GM12878 (cell line): ENCODE results near the gene NEURL3. TPM values are rescaled to one million over a fixed set of nuclear protein-coding genes. Genes with fewer than 3 reads are reported as not detected.

ENCODE experiments used
- ATAC-seq: fragments of 200-7000 bp; cut with Tn5 transposase; 3 replicates; pipeline ENCODE4 v1.9.1; 2020; ENCODE audit warnings: mild to moderate bottlenecking, moderate library complexity
- BruUV-seq: library from RNA; stranded (reverse); fragments of 400-500 nt; replicated peaks from 2 replicates; lab custom pipeline; 2021; lab: Mats Ljungman, UMichigan
- CTCF ChIA-PET: fragments of 300-600 bp; sonication (Branson Sonifier 250); formaldehyde crosslinking; extraction: SDS; loops from one replicate; lab custom pipeline; 2021; ENCODE audit warnings: inconsistent platforms; lab: Yijun Ruan, JAX
- POLR2A ChIA-PET: fragments of 350-600 bp; formaldehyde crosslinking; extraction: SDS; loops from one replicate; lab custom pipeline; 2021; ENCODE audit warnings: inconsistent platforms; lab: Charles Lee
- RAD21 ChIA-PET: fragments of 300-600 bp; sonication (Branson Sonifier 250); formaldehyde crosslinking; loops from one replicate; lab custom pipeline; 2023; ENCODE audit warnings: antibody characterized with exemption; ENCODE audit not compliant: unreplicated experiment; lab: Charles Lee
- SMC1A ChIA-PET: fragments of 300-600 bp; sonication (Branson Sonifier 250); formaldehyde crosslinking; loops from one replicate; lab custom pipeline; 2023; ENCODE audit not compliant: unreplicated experiment, uncharacterized antibody; lab: Charles Lee
- DNase-seq: peaks from one replicate; pipeline ENCODE4 v3.0.0-alpha.2; 2011; ENCODE audit warnings: low read depth, low spot score
- FAIRE-seq: peaks from 3 replicates; lab custom pipeline; 2011; peaks lifted over from hg19 to GRCh38; lab: Jason Lieb, UNC
- H2AFZ ChIP-seq: 2 replicates; pipeline ENCODE4 v1.6.0; 2011; ENCODE audit warnings: low read depth, low read length, control low read depth; ENCODE audit not compliant: control insufficient read depth
- H3K27ac ChIP-seq: 2 replicates; pipeline ENCODE4 v1.5.1; 2011; ENCODE audit warnings: control low read depth; ENCODE audit not compliant: control insufficient read depth, insufficient read depth
- H3K27me3 ChIP-seq, 2 experiments: replicated peaks in 1 of 2; 2 replicates each; pipeline versions ENCODE4 v1.6.0 to v1.6.1; 2011; ENCODE audit warnings: low read length in 1 of 2; ENCODE audit not compliant: control insufficient read depth in 2 of 2, insufficient read depth in 2 of 2
- H3K36me3 ChIP-seq, 2 experiments: 2 replicates each; pipeline ENCODE4 v1.5.1; 2011; ENCODE audit warnings: low read length in 1 of 2; ENCODE audit not compliant: control insufficient read depth in 2 of 2, insufficient read depth in 2 of 2
- H3K4me1 ChIP-seq: 2 replicates; pipeline ENCODE4 v1.6.1; 2011; ENCODE audit warnings: mild to moderate bottlenecking, low read length, moderate library complexity, mixed read lengths; ENCODE audit not compliant: control insufficient read depth, insufficient read depth
- H3K4me2 ChIP-seq: 2 replicates; pipeline ENCODE4 v1.6.0; 2011; ENCODE audit warnings: control low read depth; ENCODE audit not compliant: control insufficient read depth, insufficient read depth
- H3K4me3 ChIP-seq: fragments of 200-600 bp; sonication (generic); 2 replicates; pipeline ENCODE4 v1.5.1; 2016
- H3K79me2 ChIP-seq: 2 replicates; pipeline ENCODE4 v1.6.0; 2011; ENCODE audit warnings: low read length; ENCODE audit not compliant: control insufficient read depth, insufficient read depth
- H3K9ac ChIP-seq: 2 replicates; pipeline ENCODE4 v1.8.0; 2011; ENCODE audit warnings: low read length, control low read depth, mixed read lengths; ENCODE audit not compliant: control insufficient read depth, insufficient read depth
- H3K9me3 ChIP-seq: replicated peaks from 3 replicates; pipeline ENCODE4 v1.5.1; 2011; ENCODE audit warnings: mild to moderate bottlenecking, low read length; ENCODE audit not compliant: control insufficient read depth, insufficient read depth
- H4K20me1 ChIP-seq: 2 replicates; pipeline ENCODE4 v1.6.0; 2011; ENCODE audit not compliant: control insufficient read depth, insufficient read depth
- BCL11A ChIP-seq: IDR thresholded peaks from 2 replicates; pipeline ENCODE4 v1.6.1; 2011; ENCODE audit warnings: low read depth, low read length
- BHLHE40 ChIP-seq, 2 experiments: fragments of 450-650 bp in 1 of 2; IDR thresholded peaks; 2 replicates each; pipeline ENCODE4 v1.6.1; 2011 to 2017; ENCODE audit warnings: low read depth in 2 of 2, borderline replicate concordance in 1 of 2, improper control_type of control experiment in 1 of 2, low read length in 1 of 2, mild to moderate bottlenecking in 1 of 2
- BRCA1 ChIP-seq: IDR thresholded peaks from 2 replicates; pipeline ENCODE4 v1.6.1; 2011; ENCODE audit warnings: low read depth, low read length, improper control_type of control experiment
- DPF2 ChIP-seq: fragments of 450-650 bp; IDR thresholded peaks from 2 replicates; pipeline ENCODE4 v1.6.1; 2017; ENCODE audit warnings: mild to moderate bottlenecking
- ESRRA ChIP-seq: IDR thresholded peaks from 2 replicates; pipeline ENCODE4 v1.6.1; 2012; ENCODE audit warnings: mild to moderate bottlenecking, low read length, improper control_type of control experiment
- FOS ChIP-seq: IDR thresholded peaks from 3 replicates; pipeline ENCODE4 v1.6.1; 2011; ENCODE audit warnings: borderline replicate concordance; ENCODE audit not compliant: insufficient read length; ENCODE audit errors: extremely low read depth
- KAT2A ChIP-seq: conservative IDR thresholded peaks from 2 replicates; pipeline ENCODE4 v1.6.1; 2011; ENCODE audit warnings: low read depth, low read length; ENCODE audit not compliant: control insufficient read depth
- MYC ChIP-seq: IDR thresholded peaks from 2 replicates; pipeline ENCODE4 v1.6.1; 2011; ENCODE audit warnings: mild to moderate bottlenecking, low read length, moderate library complexity, inconsistent platforms; ENCODE audit not compliant: insufficient read depth, insufficient replicate concordance, insufficient read length, severe bottlenecking
- NFYA ChIP-seq: IDR thresholded peaks from 2 replicates; pipeline ENCODE4 v1.6.1; 2011; ENCODE audit warnings: low read depth, mild to moderate bottlenecking, low read length, improper control_type of control experiment, borderline replicate concordance
- RCOR1 ChIP-seq: conservative IDR thresholded peaks from 2 replicates; pipeline ENCODE4 v1.6.1; 2012; ENCODE audit warnings: low read depth, low read length, improper control_type of control experiment
- ZBED1 ChIP-seq: IDR thresholded peaks from 2 replicates; pipeline ENCODE4 v1.6.1; 2016; ENCODE audit warnings: borderline replicate concordance
- WGBS: methylation state at CpG from one replicate; pipeline ENCODE4 v1.1.6; 2016; ENCODE audit warnings: low lambda C conversion rate; ENCODE audit not compliant: insufficient replicate concordance, insufficient coverage; ENCODE audit errors: missing lambda C conversion rate; 5-methylcytosine and 5-hydroxymethylcytosine counted together
- in situ Hi-C: fragments of 300-500 bp; cut with MboI; formaldehyde crosslinking; loops from 9 replicates; pipeline ENCODE4 v1.14.3; 2018; ENCODE audit warnings: mixed read lengths
- intact Hi-C: fragments of 100-400 bp; cut with micrococcal nuclease; formaldehyde crosslinking; loops from one replicate; pipeline ENCODE4 v1.14.2; 2022; ENCODE audit not compliant: unreplicated experiment
- polyA plus RNA-seq, 11 experiments: library from polyadenylated mRNA; depleted of rRNA in 4 of 11; unstranded in 6 of 11; stranded (reverse) in 5 of 11; fragments of >200 nt; fragmentation: Nextera tagmentation in 4 of 11; fragmentation: Illumina TruSeq in 1 of 11; extraction: Ambion mirVana in 4 of 11; extraction: Trizol in 1 of 11; gene quantifications; 1 replicate in 1 of 11; 2 replicates in 10 of 11; pipeline versions ENCODE4 v1.2.1 to v1.2.3, GENCODE V29; 2011 to 2016; ENCODE audit warnings: inconsistent platforms in 2 of 11, missing spikeins in 2 of 11, low read depth in 1 of 11
- total RNA-seq, 4 experiments: library from RNA; depleted of rRNA in 3 of 4; stranded (reverse); fragments of >200 nt in 3 of 4; fragmentation: Illumina TruSeq in 1 of 4; extraction: Trizol in 1 of 4; gene quantifications; 2 replicates each; pipeline versions ENCODE4 v1.2.1 to v1.2.3, GENCODE V29; 2013 to 2021
- TF ChIP-seq, protein P1 (sequence below): fragments of 450-650 bp; IDR thresholded peaks from 2 replicates; pipeline ENCODE4 v1.6.1; 2016; ENCODE audit warnings: mild to moderate bottlenecking, moderate library complexity, borderline replicate concordance
- TF ChIP-seq, protein P2 (sequence below): fragments of 450-650 bp; formaldehyde crosslinking; IDR thresholded peaks from 2 replicates; pipeline ENCODE4 v1.4.0; 2022; ENCODE audit warnings: mild to moderate bottlenecking, moderate library complexity
- TF ChIP-seq, protein P3 (sequence below): IDR thresholded peaks from 2 replicates; pipeline ENCODE4 v1.6.1; 2011; ENCODE audit warnings: low read depth, mild to moderate bottlenecking, low read length, moderate library complexity, borderline replicate concordance; ENCODE audit errors: extremely low read depth

NEURL3 gene
- total and polyA plus RNA-seq, 10 of the 15 experiments (the other 5 are each of a cell fraction or from before 2014, with no cell fraction given) = 0.03 to 6.3 (median 0.47) TPM

DNA sequence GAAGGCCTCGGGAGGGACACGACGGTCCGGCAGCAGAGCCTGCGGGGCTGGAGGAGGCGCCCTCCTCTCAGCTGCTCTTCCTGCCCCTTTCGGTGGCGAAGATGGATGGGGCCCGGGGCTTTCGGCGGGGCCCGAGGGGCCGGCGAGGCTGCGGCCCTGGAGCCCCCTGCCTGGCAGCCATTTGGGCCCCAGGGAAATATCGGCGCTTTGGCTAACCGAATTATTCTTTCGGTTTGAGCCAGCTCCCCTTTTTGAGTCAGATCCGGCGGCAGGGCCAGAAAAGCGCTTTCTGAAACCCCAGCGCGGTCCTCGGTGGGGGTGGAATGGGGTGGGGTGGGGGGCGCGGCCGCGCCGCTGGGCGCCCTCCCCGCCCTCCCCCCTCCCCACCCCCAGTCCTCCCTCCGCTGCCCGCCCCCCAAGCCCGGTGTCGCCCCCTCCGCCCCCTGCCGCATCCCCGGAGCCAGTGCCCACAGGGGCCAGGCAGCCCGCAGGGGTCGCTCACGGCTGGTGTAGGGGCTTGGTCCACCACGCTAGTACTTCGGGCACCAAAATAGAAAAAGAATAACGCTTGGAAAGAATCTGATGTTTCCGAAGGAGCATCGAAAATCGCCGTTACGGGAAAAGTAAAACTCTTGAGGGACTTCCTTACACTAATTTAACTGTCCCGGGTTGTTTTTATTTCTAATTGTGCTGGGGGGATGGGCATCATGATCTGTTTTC, 22.3 kb upstream of the NEURL3 start:
- Histone ChIP-seq H3K79me2 (peaks cover 3% of the 10 kb centered on the region), H3K4me1 (peaks cover 88% of the 10 kb centered on the region), H3K4me2 (peak overlapping the region; percentile 98), H3K4me3 (peak overlapping the region; percentile 39), H3K9ac (peak overlapping the region; percentile 83), H4K20me1 (no peaks in the 10 kb centered on the region), H3K36me3 (no peaks in the 10 kb centered on the region), H2AFZ (peak overlapping the region; percentile 70), H3K9me3 (no peaks in the 10 kb centered on the region), H3K27ac (peak overlapping the region; percentile 97), H3K27me3 (no peaks in the 10 kb centered on the region)
- ChIA-PET RAD21 (interaction anchor here (0.6 to 7.4 kb wide), 17 partner anchors 8 to 379 kb away, joined by 3 to 60 read pairs (median 4); partner anchors contain the start of genes ANKRD39 and ARID5A), SMC1A (interaction anchor here (0.7 to 4.1 kb wide), 9 partner anchors 11 to 120 kb away, joined by 3 to 48 read pairs (median 5); partner anchors contain the start of gene ARID5A), CTCF (interaction anchor here (0.7 to 3.5 kb wide), 17 partner anchors 9 to 322 kb away, joined by 3 to 30 read pairs (median 6); partner anchors contain the start of gene ARID5A), POLR2A (interaction anchor here (0.5 to 7.9 kb wide), 15 partner anchors 12 to 370 kb away, joined by 3 to 106 read pairs (median 3); partner anchors contain the start of gene ARID5A)
- whole genome bisulfite sequencing = 2% methylated on average over 34 of the region's 51 CpGs
- FAIRE-seq (no peak), DNase-seq (no peak), ATAC-seq (peak; percentile 67)
- in situ Hi-C loops = no loop called here
- intact Hi-C loops = loop anchor here (1.0 to 5.0 kb wide), 3 partner anchors 11 to 380 kb away; partner anchors contain the start of gene DUSP2
- no TSS peak for BruUV-seq
- TF ChIP-seq, protein P1, sequence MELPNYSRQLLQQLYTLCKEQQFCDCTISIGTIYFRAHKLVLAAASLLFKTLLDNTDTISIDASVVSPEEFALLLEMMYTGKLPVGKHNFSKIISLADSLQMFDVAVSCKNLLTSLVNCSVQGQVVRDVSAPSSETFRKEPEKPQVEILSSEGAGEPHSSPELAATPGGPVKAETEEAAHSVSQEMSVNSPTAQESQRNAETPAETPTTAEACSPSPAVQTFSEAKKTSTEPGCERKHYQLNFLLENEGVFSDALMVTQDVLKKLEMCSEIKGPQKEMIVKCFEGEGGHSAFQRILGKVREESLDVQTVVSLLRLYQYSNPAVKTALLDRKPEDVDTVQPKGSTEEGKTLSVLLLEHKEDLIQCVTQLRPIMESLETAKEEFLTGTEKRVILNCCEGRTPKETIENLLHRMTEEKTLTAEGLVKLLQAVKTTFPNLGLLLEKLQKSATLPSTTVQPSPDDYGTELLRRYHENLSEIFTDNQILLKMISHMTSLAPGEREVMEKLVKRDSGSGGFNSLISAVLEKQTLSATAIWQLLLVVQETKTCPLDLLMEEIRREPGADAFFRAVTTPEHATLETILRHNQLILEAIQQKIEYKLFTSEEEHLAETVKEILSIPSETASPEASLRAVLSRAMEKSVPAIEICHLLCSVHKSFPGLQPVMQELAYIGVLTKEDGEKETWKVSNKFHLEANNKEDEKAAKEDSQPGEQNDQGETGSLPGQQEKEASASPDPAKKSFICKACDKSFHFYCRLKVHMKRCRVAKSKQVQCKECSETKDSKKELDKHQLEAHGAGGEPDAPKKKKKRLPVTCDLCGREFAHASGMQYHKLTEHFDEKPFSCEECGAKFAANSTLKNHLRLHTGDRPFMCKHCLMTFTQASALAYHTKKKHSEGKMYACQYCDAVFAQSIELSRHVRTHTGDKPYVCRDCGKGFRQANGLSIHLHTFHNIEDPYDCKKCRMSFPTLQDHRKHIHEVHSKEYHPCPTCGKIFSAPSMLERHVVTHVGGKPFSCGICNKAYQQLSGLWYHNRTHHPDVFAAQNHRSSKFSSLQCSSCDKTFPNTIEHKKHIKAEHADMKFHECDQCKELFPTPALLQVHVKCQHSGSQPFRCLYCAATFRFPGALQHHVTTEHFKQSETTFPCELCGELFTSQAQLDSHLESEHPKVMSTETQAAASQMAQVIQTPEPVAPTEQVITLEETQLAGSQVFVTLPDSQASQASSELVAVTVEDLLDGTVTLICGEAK = no peak
- no peak for TF ChIP-seq NFYA
- TF ChIP-seq, protein P2, sequence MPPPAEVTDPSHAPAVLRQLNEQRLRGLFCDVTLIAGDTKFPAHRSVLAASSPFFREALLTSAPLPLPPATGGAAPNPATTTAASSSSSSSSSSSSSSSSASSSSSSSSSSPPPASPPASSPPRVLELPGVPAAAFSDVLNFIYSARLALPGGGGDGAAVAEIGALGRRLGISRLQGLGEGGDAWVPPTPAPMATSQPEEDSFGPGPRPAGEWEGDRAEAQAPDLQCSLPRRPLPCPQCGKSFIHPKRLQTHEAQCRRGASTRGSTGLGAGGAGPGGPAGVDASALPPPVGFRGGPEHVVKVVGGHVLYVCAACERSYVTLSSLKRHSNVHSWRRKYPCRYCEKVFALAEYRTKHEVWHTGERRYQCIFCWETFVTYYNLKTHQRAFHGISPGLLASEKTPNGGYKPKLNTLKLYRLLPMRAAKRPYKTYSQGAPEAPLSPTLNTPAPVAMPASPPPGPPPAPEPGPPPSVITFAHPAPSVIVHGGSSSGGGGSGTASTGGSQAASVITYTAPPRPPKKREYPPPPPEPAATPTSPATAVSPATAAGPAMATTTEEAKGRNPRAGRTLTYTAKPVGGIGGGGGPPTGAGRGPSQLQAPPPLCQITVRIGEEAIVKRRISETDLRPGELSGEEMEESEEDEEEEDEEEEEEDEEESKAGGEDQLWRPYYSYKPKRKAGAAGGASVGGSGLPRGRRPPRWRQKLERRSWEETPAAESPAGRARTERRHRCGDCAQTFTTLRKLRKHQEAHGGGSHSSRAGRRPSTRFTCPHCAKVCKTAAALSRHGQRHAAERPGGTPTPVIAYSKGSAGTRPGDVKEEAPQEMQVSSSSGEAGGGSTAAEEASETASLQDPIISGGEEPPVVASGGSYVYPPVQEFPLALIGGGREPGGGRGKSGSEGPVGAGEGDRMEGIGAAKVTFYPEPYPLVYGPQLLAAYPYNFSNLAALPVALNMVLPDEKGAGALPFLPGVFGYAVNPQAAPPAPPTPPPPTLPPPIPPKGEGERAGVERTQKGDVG = no peak
- TF ChIP-seq BHLHE40 (IDR thresholded peaks at IDR 0.05; ENCODE audit: borderline replicate concordance in 1 of 2, low read depth in 2 of 2, low read length in 1 of 2) = peak; percentile 16 to 48; a peak in 2 of 4 replicates
- TF ChIP-seq, protein P3, sequence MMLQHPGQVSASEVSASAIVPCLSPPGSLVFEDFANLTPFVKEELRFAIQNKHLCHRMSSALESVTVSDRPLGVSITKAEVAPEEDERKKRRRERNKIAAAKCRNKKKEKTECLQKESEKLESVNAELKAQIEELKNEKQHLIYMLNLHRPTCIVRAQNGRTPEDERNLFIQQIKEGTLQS = no peak
- no peak for TF ChIP-seq FOS
- peak; percentile 96 for TF ChIP-seq DPF2
- TF ChIP-seq MYC = no peak
- no peak for TF ChIP-seq KAT2A
- 0 out of 2 replicates have a peak, but pooled peaks have one; percentile 52 for TF ChIP-seq ZBED1
- no peak for TF ChIP-seq ESRRA
- TF ChIP-seq BCL11A = peak; percentile 90
- peak; percentile 84; the same call in 1 of the 2 replicates for TF ChIP-seq RCOR1
- TF ChIP-seq BRCA1 = no peak
